Spleen (tissue), 11 donors: ENCODE results near the gene KCNMB1. TPM values are rescaled to one million over a fixed set of nuclear protein-coding genes. Genes with fewer than 3 reads are reported as not detected.

Source experiments
- DNase-seq: peaks from one replicate; pipeline ENCODE4 v3.0.0-alpha.2; 2020
- H3K27ac ChIP-seq, 8 donors: fragments of 200-600 bp; sonication (generic) in 7 of 8; 1 replicate in 4 of 8; 2 replicates in 4 of 8; pipeline versions ENCODE4 v1.5.0 to v1.8.0; 2016 to 2021; ENCODE audit warnings: inconsistent platforms in 4 of 8, mild to moderate bottlenecking in 4 of 8, moderate library complexity in 1 of 8
- H3K27me3 ChIP-seq, 7 donors: fragments of 200-600 bp; sonication (generic) in 6 of 7; replicated peaks in 1 of 7; 1 replicate in 4 of 7; 2 replicates in 3 of 7; pipeline versions ENCODE4 v1.5.0 to v1.8.0; 2016 to 2021; ENCODE audit warnings: inconsistent platforms in 3 of 7, mild to moderate bottlenecking in 1 of 7
- H3K36me3 ChIP-seq, 6 donors: fragments of 200-600 bp; sonication (generic) in 5 of 6; 1 replicate in 4 of 6; 2 replicates in 2 of 6; pipeline versions ENCODE4 v1.5.0 to v1.8.0; 2016 to 2021; ENCODE audit warnings: inconsistent platforms in 2 of 6
- H3K4me1 ChIP-seq, 6 donors: fragments of 200-600 bp; sonication (generic) in 5 of 6; 1 replicate in 3 of 6; 2 replicates in 3 of 6; pipeline versions ENCODE4 v1.5.0 to v1.8.0; 2016 to 2021; ENCODE audit warnings: inconsistent platforms in 3 of 6
- H3K4me3 ChIP-seq, 8 donors: fragments of 200-600 bp; sonication (generic) in 7 of 8; 1 replicate in 4 of 8; 2 replicates in 4 of 8; pipeline versions ENCODE4 v1.5.0 to v1.8.0; 2016 to 2021; ENCODE audit warnings: inconsistent platforms in 4 of 8, mild to moderate bottlenecking in 4 of 8, moderate library complexity in 2 of 8
- H3K9me3 ChIP-seq, 8 donors: fragments of 200-600 bp; sonication (generic) in 7 of 8; 1 replicate in 4 of 8; 2 replicates in 4 of 8; pipeline versions ENCODE4 v1.5.0 to v1.8.0; 2016 to 2021; ENCODE audit warnings: inconsistent platforms in 4 of 8
- POLR2A ChIP-seq, 3 donors: fragments of 450-650 bp; IDR thresholded peaks; one replicate each; pipeline ENCODE4 v1.5.1; 2017; ENCODE audit warnings: antibody characterized with exemption in 3 of 3, mild to moderate bottlenecking in 1 of 3
- POLR2AphosphoS5 ChIP-seq, 3 donors: sonication (generic); formaldehyde crosslinking; IDR thresholded peaks; one replicate each; pipeline ENCODE4 v1.5.1; 2017; ENCODE audit warnings: antibody characterized with exemption in 3 of 3
- WGBS, 5 donors: extraction: QIAGEN DNeasy Blood & Tissue Kit in 3 of 5; methylation state at CpG; one replicate each; pipeline versions ENCODE4 v1.1.5 to v1.1.7; 2013 to 2018; 5-methylcytosine and 5-hydroxymethylcytosine counted together
- intact Hi-C: fragments of 100-400 bp; cut with DNase I; formaldehyde crosslinking; loops from one replicate; pipeline ENCODE4 v1.15.0; 2023; ENCODE audit warnings: low total_unique reads
- polyA plus RNA-seq, 3 donors: library from polyadenylated mRNA; stranded (reverse); fragments of 200-250 nt; gene quantifications; one replicate each; pipeline ENCODE4 v1.2.1, GENCODE V29; 2013
- total RNA-seq, 7 donors: library from RNA; depleted of rRNA in 3 of 7; stranded (reverse); fragments of >200 nt in 3 of 7; fragmentation: NEBNext Ultra II Directional in 4 of 7; extraction: Animal tissue kit (Norgen Biotek cat#: 25700) in 4 of 7; gene quantifications; one replicate each; pipeline versions ENCODE4 v1.1.0 to v1.2.1, GENCODE V29; 2016 to 2021
- TF ChIP-seq, protein P1 (sequence below), 11 experiments: fragments of 200-600 bp in 7 of 11; fragments of 450-650 bp in 4 of 11; sonication (generic) in 4 of 11; IDR thresholded peaks in 8 of 11; conservative IDR thresholded peaks in 3 of 11; 1 replicate in 7 of 11; 2 replicates in 4 of 11; pipeline versions ENCODE4 v1.4.0 to v1.8.0; 2016 to 2021; ENCODE audit warnings: antibody characterized with exemption in 11 of 11, inconsistent platforms in 4 of 11, mild to moderate bottlenecking in 1 of 11
- donor health status: healthy with polysubstance abuse.
- donor health status: DM: no; HTN: no; CAD: no; lungs with moderate emphysema.
- donor health status: DM: no; HTN: no; CAD: no.
- donor health status: Bipolar disorder and iron deficiency.
- donor health status: healthy.
- donor health status: DM: no; HTN: no; CAD: no.
- donor health status: DM: yes; HTN: yes; CAD: no.

Gene KCNMB1
- total and polyA plus RNA-seq, 10 donors, result 0.13 to 2.2 (median 0.77) TPM

DNA sequence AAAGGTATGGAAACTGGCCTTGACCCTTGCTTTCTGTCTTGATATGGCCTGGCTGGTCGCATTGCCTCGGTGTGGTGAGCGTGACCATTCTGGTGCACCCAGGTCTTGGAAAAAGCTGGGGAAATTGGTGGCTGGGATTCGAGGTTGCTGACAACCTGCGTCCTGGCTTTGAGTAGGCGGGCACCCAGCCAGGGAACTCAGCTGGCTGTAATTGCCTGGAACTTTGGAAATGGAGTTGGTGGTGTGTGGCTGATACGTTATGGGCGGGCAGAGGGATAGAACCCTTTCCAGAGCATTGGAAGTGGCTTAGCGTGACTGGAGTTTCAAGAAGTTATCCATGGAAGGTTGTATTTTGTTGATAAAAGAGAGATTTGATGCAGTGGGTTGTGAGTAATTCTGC lies 35.2 kb downstream of the KCNMB1 start:
- intact Hi-C loops, result no loop called here
- no peaks in the 10 kb centered on the region for H3K36me3 ChIP-seq
- no peaks in the 10 kb centered on the region for H3K9me3 ChIP-seq
- DNase-seq, result no peak
- peaks cover 0 to 34% (median 0%) of the 10 kb centered on the region in 7 donors for H3K27me3 ChIP-seq
- no peak for TF ChIP-seq POLR2A (IDR thresholded peaks at IDR 0.05)
- TF ChIP-seq, protein P1, sequence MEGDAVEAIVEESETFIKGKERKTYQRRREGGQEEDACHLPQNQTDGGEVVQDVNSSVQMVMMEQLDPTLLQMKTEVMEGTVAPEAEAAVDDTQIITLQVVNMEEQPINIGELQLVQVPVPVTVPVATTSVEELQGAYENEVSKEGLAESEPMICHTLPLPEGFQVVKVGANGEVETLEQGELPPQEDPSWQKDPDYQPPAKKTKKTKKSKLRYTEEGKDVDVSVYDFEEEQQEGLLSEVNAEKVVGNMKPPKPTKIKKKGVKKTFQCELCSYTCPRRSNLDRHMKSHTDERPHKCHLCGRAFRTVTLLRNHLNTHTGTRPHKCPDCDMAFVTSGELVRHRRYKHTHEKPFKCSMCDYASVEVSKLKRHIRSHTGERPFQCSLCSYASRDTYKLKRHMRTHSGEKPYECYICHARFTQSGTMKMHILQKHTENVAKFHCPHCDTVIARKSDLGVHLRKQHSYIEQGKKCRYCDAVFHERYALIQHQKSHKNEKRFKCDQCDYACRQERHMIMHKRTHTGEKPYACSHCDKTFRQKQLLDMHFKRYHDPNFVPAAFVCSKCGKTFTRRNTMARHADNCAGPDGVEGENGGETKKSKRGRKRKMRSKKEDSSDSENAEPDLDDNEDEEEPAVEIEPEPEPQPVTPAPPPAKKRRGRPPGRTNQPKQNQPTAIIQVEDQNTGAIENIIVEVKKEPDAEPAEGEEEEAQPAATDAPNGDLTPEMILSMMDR (IDR thresholded peaks at IDR 0.05 in 8 of 11, conservative IDR thresholded peaks at IDR 0.05 in 3 of 11), result no peak
- no peak for TF ChIP-seq POLR2AphosphoS5 (IDR thresholded peaks at IDR 0.05)
- peak overlapping the region in 5 of 8 donors; percentile 44 to 65 (median 52) for H3K27ac ChIP-seq
- H3K4me3 ChIP-seq, result peak overlapping the region; percentile 9 to 49 (median 28)
- peaks cover 5 to 48% (median 34%) of the 10 kb centered on the region in 6 donors for H3K4me1 ChIP-seq
- 77 to 85% (median 80%) methylated on average over 7 to 9 of the region's 9 CpGs for WGBS, 5 donors

DNA sequence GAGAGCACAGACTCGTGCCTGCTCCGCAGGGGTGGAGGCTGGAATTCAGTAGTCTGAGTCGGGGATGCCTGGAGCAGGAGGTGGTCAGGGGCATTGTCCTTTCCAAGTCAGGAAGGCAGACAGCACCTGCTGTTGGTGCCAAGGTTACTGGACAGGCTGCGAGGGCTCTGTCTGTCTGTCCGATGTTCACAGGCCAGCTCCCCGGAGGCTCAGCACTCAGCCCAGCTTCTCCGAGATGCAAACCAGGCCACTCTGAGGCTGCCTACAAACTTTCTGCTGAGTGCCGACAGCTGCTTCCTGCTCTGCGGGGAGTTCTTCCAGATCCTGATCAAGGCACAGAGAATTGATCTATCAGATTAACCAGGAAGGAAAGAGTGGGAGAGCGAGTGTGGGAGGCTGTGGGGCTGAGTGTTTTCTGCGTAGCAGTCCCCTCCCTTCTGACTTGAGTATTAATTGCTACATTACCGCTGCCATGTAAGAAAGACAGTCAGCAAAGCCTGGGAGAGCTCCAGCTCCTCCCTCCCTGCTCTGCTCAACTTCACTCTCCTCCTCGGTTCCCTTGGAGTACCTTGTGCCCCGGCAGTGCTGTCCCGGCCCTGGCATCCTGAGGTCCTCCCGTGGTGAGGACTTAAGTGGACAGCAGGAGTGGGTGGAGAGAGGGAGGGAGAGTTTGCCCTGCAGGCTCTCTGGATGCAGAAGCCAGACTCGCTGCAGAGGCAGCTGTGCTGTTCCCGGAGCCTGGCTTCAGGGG lies 36.0 kb downstream of the KCNMB1 start:
- Histone ChIP-seq H3K27me3 (peaks cover 0 to 41% (median 0%) of the 10 kb centered on the region in 7 donors), H3K9me3 (no peaks in the 10 kb centered on the region), H3K4me3 (peak overlapping the region in 7 of 8 donors; percentile 16 to 49 (median 29)), H3K36me3 (no peaks in the 10 kb centered on the region), H3K27ac (peak overlapping the region in 5 of 8 donors; percentile 44 to 65 (median 52)), H3K4me1 (peaks cover 0 to 48% (median 28%) of the 10 kb centered on the region in 6 donors)
- WGBS, 5 donors, result 23 to 33% (median 25%) methylated on average over 18 of the region's 18 CpGs
- intact Hi-C loops, result no loop called here
- TF ChIP-seq POLR2A (IDR thresholded peaks at IDR 0.05) (peak in 1 of 3 donors; percentile 35), POLR2AphosphoS5 (IDR thresholded peaks at IDR 0.05) (peak in 2 of 3 donors; percentile 39 to 69)
- TF ChIP-seq, protein P1 (IDR thresholded peaks at IDR 0.05 in 8 of 11, conservative IDR thresholded peaks at IDR 0.05 in 3 of 11), result no peak
- no peak for DNase-seq

DNA sequence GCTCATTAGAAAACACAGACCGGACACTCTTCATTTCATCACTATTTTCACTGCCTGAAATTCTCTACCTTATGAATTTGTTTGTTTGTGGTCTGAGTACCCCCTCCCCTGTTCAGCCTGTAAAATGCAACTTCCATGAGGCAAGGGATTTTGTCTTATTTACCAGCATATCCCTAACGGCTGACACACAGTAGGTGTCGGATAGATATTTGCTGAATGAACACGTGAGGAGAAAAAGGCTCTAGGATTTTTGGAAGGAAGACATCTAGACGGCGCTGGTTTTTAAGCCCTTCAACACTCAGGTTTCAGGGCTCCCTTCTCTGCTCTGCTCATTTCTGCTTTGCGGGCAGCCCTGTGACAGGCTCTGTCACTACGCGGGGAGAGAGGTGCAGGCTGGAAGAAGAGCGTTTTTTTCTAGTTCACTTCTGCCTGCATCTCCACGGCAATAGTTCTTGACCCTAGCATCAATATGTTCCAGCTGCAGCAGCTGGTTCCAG lies 41.0 kb downstream of the KCNMB1 start:
- 46 to 63% (median 55%) methylated on average over 11 of the region's 11 CpGs for WGBS, 5 donors
- peaks cover 0 to 27% (median 0%) of the 10 kb centered on the region in 7 donors for H3K27me3 ChIP-seq
- no peaks in the 10 kb centered on the region for H3K9me3 ChIP-seq
- DNase-seq, result no peak
- intact Hi-C loops, result no loop called here
- H3K27ac ChIP-seq, result no peak overlapping the region
- TF ChIP-seq, protein P1 (IDR thresholded peaks at IDR 0.05 in 8 of 11, conservative IDR thresholded peaks at IDR 0.05 in 3 of 11), result peak in 5 of 11 experiments; percentile 11 to 34 (median 24)
- no peak for TF ChIP-seq POLR2A (IDR thresholded peaks at IDR 0.05)
- H3K4me1 ChIP-seq, result peaks cover 0 to 24% (median 9%) of the 10 kb centered on the region in 6 donors
- H3K36me3 ChIP-seq, result no peaks in the 10 kb centered on the region
- no peak overlapping the region for H3K4me3 ChIP-seq

DNA sequence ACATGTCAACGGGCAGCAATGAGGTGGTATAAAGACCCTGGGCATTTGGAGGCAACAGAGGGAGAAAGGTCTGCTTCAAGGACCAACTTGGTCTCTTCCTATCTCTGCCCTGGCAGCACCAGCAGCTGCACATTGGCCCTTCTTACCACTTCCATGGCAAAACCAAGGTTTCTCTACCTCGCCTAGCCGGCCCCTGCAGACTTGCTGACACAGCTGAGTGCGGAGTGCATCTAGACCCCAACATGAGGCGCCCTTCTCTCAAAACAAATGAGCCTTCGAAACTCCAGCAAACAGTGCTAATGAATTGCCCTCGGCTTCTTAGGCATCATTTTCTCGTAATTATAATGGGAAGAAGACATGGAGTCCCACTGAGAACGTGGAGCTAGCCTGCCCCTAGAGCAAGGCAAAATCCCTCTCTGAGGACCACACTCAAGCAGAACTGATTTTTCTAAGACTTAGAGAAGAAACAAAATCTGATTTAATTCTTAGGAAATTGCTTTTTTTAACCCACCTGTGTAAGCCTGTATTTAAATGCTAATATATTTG lies 42.1 kb downstream of the KCNMB1 start:
- TF ChIP-seq POLR2AphosphoS5 (IDR thresholded peaks at IDR 0.05) (no peak), POLR2A (IDR thresholded peaks at IDR 0.05) (no peak)
- TF ChIP-seq, protein P1 (IDR thresholded peaks at IDR 0.05 in 8 of 11, conservative IDR thresholded peaks at IDR 0.05 in 3 of 11), result no peak
- Histone ChIP-seq H3K36me3 (no peaks in the 10 kb centered on the region), H3K4me1 (peaks cover 0 to 16% (median 2%) of the 10 kb centered on the region in 6 donors), H3K27ac (no peak overlapping the region), H3K27me3 (peaks cover 0 to 17% (median 0%) of the 10 kb centered on the region in 7 donors), H3K4me3 (no peak overlapping the region), H3K9me3 (no peaks in the 10 kb centered on the region)
- DNase-seq, result no peak
- intact Hi-C loops, result no loop called here
- 92 to 94% (median 93%) methylated on average over 9 of the region's 9 CpGs for WGBS, 5 donors
